ENCODE measurements around the gene CORIN. TPM values are rescaled to one million over a fixed set of nuclear protein-coding genes. Genes with fewer than 3 reads are reported as not detected.
A peak's percentile ranks its signal among the peaks of the same experiment; 100 is the strongest.

The CORIN gene
- polyA plus RNA-seq, 1 of the 3 experiments (the other 2 are of a cell fraction) = 1.1 TPM

- H3K9me3 ChIP-seq = no peaks in the 10 kb centered on the region
- no peak overlapping the region for H3K4me2 ChIP-seq
- H3K36me3 ChIP-seq (replicated peaks in 1 of 2; ENCODE audit: control insufficient read depth in 1 of 2, insufficient read depth in 2 of 2, low read length in 1 of 2) = no peaks in the 10 kb centered on the region
- no peak overlapping the region for H2AFZ ChIP-seq (ENCODE audit: low read depth)
- H4K20me1 ChIP-seq (ENCODE audit: insufficient read depth) = no peaks in the 10 kb centered on the region
- no peaks in the 10 kb centered on the region for H3K9me2 ChIP-seq
- peaks cover 4 to 12% of the 10 kb centered on the region in 2 experiments; a peak in 3 of 4 replicates for H3K4me1 ChIP-seq (ENCODE audit: control insufficient read depth in 1 of 2, insufficient read depth in 2 of 2, low read depth in 1 of 2, low read length in 1 of 2)
- H3K27ac ChIP-seq (ENCODE audit: low read depth in 2 of 2, low read length in 1 of 2) = no peak overlapping the region
- H3K27me3 ChIP-seq (ENCODE audit: insufficient read depth) = no peaks in the 10 kb centered on the region
- POLR2A ChIA-PET = no interaction called here
- WGBS (ENCODE audit: low lambda C conversion rate) = 100% methylated on average over 1 of the region's 1 CpG
- H3K79me2 ChIP-seq (ENCODE audit: insufficient read depth) = no peaks in the 10 kb centered on the region
- no peak for TF ChIP-seq RAD21 (IDR thresholded peaks at IDR 0.05; ENCODE audit: low read length)
- TF ChIP-seq TCF12 (IDR thresholded peaks at IDR 0.05) = peak; percentile 78
- CTCF ChIA-PET = interaction anchor here (1.1 to 1.5 kb wide), 2 partner anchors 27 to 195 kb away, joined by 3 to 5 read pairs; no protein-coding TSS in a partner anchor
- DNase-seq = no peak
- no peak overlapping the region for H3K9ac ChIP-seq
- no peaks in the 10 kb centered on the region for H3F3A ChIP-seq (replicated peaks; ENCODE audit: insufficient read depth)
- no peak overlapping the region for H3K4me3 ChIP-seq (ENCODE audit: low read depth in 2 of 2, low read length in 1 of 2)
Observed at GRCh38 chr4:47641755-47642154, 196.1 kb downstream of the CORIN start.

- H3F3A ChIP-seq (replicated peaks; ENCODE audit: insufficient read depth) = no peaks in the 10 kb centered on the region
Observed at GRCh38 chr4:47640911-47641310, 197.0 kb downstream of the CORIN start.

GRCh38 chr4:47639531-47639930, 198.3 kb downstream of the CORIN start:
- Histone ChIP-seq H3K27ac (ENCODE audit: low read depth in 2 of 2, low read length in 1 of 2) (no peak overlapping the region), H4K20me1 (ENCODE audit: insufficient read depth) (no peaks in the 10 kb centered on the region), H3F3A (replicated peaks; ENCODE audit: insufficient read depth) (no peaks in the 10 kb centered on the region), H3K9ac (no peak overlapping the region), H3K36me3 (replicated peaks in 1 of 2; ENCODE audit: control insufficient read depth in 1 of 2, insufficient read depth in 2 of 2, low read length in 1 of 2) (no peaks in the 10 kb centered on the region), H3K79me2 (ENCODE audit: insufficient read depth) (no peaks in the 10 kb centered on the region), H3K4me1 (ENCODE audit: control insufficient read depth in 1 of 2, insufficient read depth in 2 of 2, low read depth in 1 of 2, low read length in 1 of 2) (peaks cover 4 to 12% of the 10 kb centered on the region in 2 experiments; a peak in 3 of 4 replicates), H3K9me2 (no peaks in the 10 kb centered on the region), H3K4me2 (no peak overlapping the region), H3K27me3 (ENCODE audit: insufficient read depth) (no peaks in the 10 kb centered on the region), H2AFZ (ENCODE audit: low read depth) (no peak overlapping the region), H3K9me3 (no peaks in the 10 kb centered on the region), H3K4me3 (ENCODE audit: low read depth in 2 of 2, low read length in 1 of 2) (no peak overlapping the region)
- ChIA-PET CTCF (interaction anchor here (1.4 kb wide), 1 partner anchor 29 kb away, joined by 4 read pairs; no protein-coding TSS in a partner anchor), POLR2A (no interaction called here)
- no peak for DNase-seq
- WGBS (ENCODE audit: low lambda C conversion rate) = 77% methylated on average over 3 of the region's 3 CpGs
- TF ChIP-seq MXI1 (IDR thresholded peaks at IDR 0.05; ENCODE audit: low read depth, low read length) = no peak
- no peak for TF ChIP-seq RCOR1 (IDR thresholded peaks at IDR 0.05; ENCODE audit: low read length)
- TF ChIP-seq FOXJ3 (CRISPR knock-in tag; IDR thresholded peaks at IDR 0.05) = no peak
- no peak for TF ChIP-seq ZBTB33 (IDR thresholded peaks at IDR 0.05; ENCODE audit: borderline replicate concordance, low read depth)
- no peak for TF ChIP-seq USF2 (IDR thresholded peaks at IDR 0.05; ENCODE audit: borderline replicate concordance, low read depth, low read length)

More at GRCh38 chr4:47640911-47641310, 197.0 kb downstream of the CORIN start:
- no peaks in the 10 kb centered on the region for H4K20me1 ChIP-seq (ENCODE audit: insufficient read depth)
- CTCF ChIA-PET = interaction anchor here (1.5 kb wide), 1 partner anchor 27 kb away, joined by 3 read pairs; no protein-coding TSS in a partner anchor
- H2AFZ ChIP-seq (ENCODE audit: low read depth) = no peak overlapping the region
- H3K9ac ChIP-seq = no peak overlapping the region
- H3K9me3 ChIP-seq = no peaks in the 10 kb centered on the region
- H3K27me3 ChIP-seq (ENCODE audit: insufficient read depth) = no peaks in the 10 kb centered on the region
- H3K36me3 ChIP-seq (replicated peaks in 1 of 2; ENCODE audit: control insufficient read depth in 1 of 2, insufficient read depth in 2 of 2, low read length in 1 of 2) = no peaks in the 10 kb centered on the region
- no peak overlapping the region for H3K4me2 ChIP-seq
- no peak overlapping the region for H3K27ac ChIP-seq (ENCODE audit: low read depth in 2 of 2, low read length in 1 of 2)
- TF ChIP-seq CHD2 (IDR thresholded peaks at IDR 0.05; ENCODE audit: low read length, partially characterized antibody) (no peak), SIN3A (IDR thresholded peaks at IDR 0.05; ENCODE audit: borderline replicate concordance, low read depth, low read length) (no peak), ELF1 (IDR thresholded peaks at IDR 0.05) (no peak), IRF3 (IDR thresholded peaks at IDR 0.05; ENCODE audit: low read depth, low read length) (no peak), TAF1 (IDR thresholded peaks at IDR 0.05; ENCODE audit: borderline replicate concordance, low read depth, low read length) (no peak), GABPA (IDR thresholded peaks at IDR 0.05; ENCODE audit: low read depth) (no peak), TCF12 (IDR thresholded peaks at IDR 0.05) (no peak), RAD21 (IDR thresholded peaks at IDR 0.05; ENCODE audit: low read length) (no peak), GATA2 (CRISPR knock-in tag; IDR thresholded peaks at IDR 0.05) (no peak)
- POLR2A ChIA-PET = no interaction called here
- H3K4me1 ChIP-seq (ENCODE audit: control insufficient read depth in 1 of 2, insufficient read depth in 2 of 2, low read depth in 1 of 2, low read length in 1 of 2) = peaks cover 4 to 12% of the 10 kb centered on the region in 2 experiments; a peak in 3 of 4 replicates
- H3K9me2 ChIP-seq = no peaks in the 10 kb centered on the region
- no peak overlapping the region for H3K4me3 ChIP-seq (ENCODE audit: low read depth in 2 of 2, low read length in 1 of 2)
- no peak for DNase-seq
- H3K79me2 ChIP-seq (ENCODE audit: insufficient read depth) = no peaks in the 10 kb centered on the region

Measured in SK-N-SH (cell line).